Right atrium auricular region (tissue), 2 donors: ENCODE results near the gene PSMD6. TPM values are rescaled to one million over a fixed set of nuclear protein-coding genes. Genes with fewer than 3 reads are reported as not detected.
A peak's percentile ranks its signal among the peaks of the same experiment; 100 is the strongest.

Experiments used
- DNase-seq: peaks from one replicate; pipeline ENCODE4 v3.0.0-alpha.2; 2019; ENCODE audit warnings: low spot score
- H3K27ac ChIP-seq, 2 donors: fragments of 200-600 bp; sonication (generic); 1 replicate in 1 of 2; 2 replicates in 1 of 2; pipeline ENCODE4 v1.5.1; 2016 to 2019
- H3K27me3 ChIP-seq, 2 donors: fragments of 200-600 bp; sonication (generic); one replicate each; pipeline versions ENCODE4 v1.5.1 to v1.6.0; 2017 to 2019
- H3K36me3 ChIP-seq: fragments of 200-600 bp; sonication (generic); one replicate; pipeline ENCODE4 v1.5.1; 2016
- H3K4me1 ChIP-seq, 2 donors: fragments of 200-600 bp; sonication (generic); one replicate each; pipeline versions ENCODE4 v1.5.1 to v1.6.0; 2017 to 2019
- H3K4me3 ChIP-seq, 2 donors: fragments of 200-600 bp; sonication (generic); 1 replicate in 1 of 2; 2 replicates in 1 of 2; pipeline ENCODE4 v1.5.1; 2017 to 2019; ENCODE audit warnings: mild to moderate bottlenecking in 1 of 2, moderate library complexity in 1 of 2
- H3K9me3 ChIP-seq, 2 donors: fragments of 200-600 bp; sonication (generic); one replicate each; pipeline ENCODE4 v1.5.1; 2019
- total RNA-seq, 2 donors: library from RNA; depleted of rRNA; stranded (reverse); fragments of >200 nt; gene quantifications; one replicate each; pipeline ENCODE4 v1.1.0, GENCODE V29; 2016
- TF ChIP-seq, protein P1 (sequence below), 2 donors: fragments of 200-600 bp; sonication (generic); IDR thresholded peaks; one replicate each; pipeline ENCODE4 v1.5.1; 2019; ENCODE audit warnings: antibody characterized with exemption in 2 of 2

PSMD6 gene
- total RNA-seq = 10 to 100 TPM; 48.2 to 74.5 TPM

- H3K36me3 ChIP-seq = peaks cover 36% of the 10 kb centered on the region
These were observed at the start of gene PSMD6 for GRCh38 chr3:64023187-64023860. TSS of gene PSMD6 (minus strand) at chr3:64023494. CDS start at chr3:64023419, 75 bp downstream.

DNA sequence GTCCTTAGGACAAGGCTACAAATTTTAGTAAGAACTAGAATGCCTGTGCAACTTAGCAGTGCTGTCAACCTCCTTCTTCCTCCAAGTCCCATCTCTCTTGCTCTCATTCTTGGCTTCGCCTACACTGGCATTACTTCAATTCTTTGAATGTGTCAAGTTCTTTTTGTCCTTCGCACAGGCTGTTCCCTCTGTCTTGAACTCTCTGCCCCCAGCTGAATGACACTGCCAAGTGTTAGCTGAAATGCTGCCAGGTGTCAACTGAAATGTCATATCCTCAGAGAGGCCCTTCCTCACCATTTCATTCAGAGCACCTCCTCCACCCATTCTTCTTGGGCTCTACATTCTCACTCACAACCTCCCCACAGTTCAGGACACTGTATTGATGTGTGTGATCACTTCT is 48.8 kb upstream of the PSMD6 start:
- TF ChIP-seq, protein P1, sequence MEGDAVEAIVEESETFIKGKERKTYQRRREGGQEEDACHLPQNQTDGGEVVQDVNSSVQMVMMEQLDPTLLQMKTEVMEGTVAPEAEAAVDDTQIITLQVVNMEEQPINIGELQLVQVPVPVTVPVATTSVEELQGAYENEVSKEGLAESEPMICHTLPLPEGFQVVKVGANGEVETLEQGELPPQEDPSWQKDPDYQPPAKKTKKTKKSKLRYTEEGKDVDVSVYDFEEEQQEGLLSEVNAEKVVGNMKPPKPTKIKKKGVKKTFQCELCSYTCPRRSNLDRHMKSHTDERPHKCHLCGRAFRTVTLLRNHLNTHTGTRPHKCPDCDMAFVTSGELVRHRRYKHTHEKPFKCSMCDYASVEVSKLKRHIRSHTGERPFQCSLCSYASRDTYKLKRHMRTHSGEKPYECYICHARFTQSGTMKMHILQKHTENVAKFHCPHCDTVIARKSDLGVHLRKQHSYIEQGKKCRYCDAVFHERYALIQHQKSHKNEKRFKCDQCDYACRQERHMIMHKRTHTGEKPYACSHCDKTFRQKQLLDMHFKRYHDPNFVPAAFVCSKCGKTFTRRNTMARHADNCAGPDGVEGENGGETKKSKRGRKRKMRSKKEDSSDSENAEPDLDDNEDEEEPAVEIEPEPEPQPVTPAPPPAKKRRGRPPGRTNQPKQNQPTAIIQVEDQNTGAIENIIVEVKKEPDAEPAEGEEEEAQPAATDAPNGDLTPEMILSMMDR (IDR thresholded peaks at IDR 0.05) = no peak
- Histone ChIP-seq H3K4me1 (peaks cover 0 to 10% of the 10 kb centered on the region in 2 donors), H3K9me3 (no peaks in the 10 kb centered on the region), H3K4me3 (no peak overlapping the region), H3K27me3 (no peaks in the 10 kb centered on the region), H3K27ac (no peak overlapping the region), H3K36me3 (no peaks in the 10 kb centered on the region)
- no peak for DNase-seq

More at GRCh38 chr3:64023187-64023860, at the start of gene PSMD6:
- H3K27me3 ChIP-seq = no peaks in the 10 kb centered on the region
- peak; percentile 88 for DNase-seq
- peaks cover 0 to 18% of the 10 kb centered on the region in 2 donors for H3K4me1 ChIP-seq
- TF ChIP-seq, protein P1 (IDR thresholded peaks at IDR 0.05) = peak; percentile 99 to 100
- no peaks in the 10 kb centered on the region for H3K9me3 ChIP-seq
- H3K27ac ChIP-seq = peak within 1 kb of the TSS; percentile 84 to 87
- peak within 1 kb of the TSS; percentile 85 to 91 for H3K4me3 ChIP-seq

DNA sequence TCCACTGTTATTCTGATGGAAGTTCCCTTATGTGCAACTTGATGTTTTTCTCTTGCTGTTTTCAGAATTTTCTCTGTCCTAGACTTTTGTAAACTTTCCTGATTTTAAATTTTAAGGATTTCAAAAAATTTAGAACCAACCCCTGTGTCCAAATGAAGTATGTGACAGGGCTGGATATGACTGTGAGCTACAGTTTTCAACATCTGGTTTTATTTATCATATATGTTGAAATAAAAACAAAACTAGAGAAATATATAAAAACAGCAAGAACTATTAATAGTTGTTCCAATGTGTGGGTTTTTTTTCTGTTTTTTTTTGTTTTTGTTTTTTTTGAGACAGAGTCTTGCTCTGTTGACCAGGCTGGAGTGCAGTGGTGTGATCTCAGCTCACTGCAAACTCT is 47.4 kb upstream of the PSMD6 start:
- TF ChIP-seq, protein P1 (IDR thresholded peaks at IDR 0.05) = no peak
- no peak for DNase-seq
- peaks cover 0 to 10% of the 10 kb centered on the region in 2 donors for H3K4me1 ChIP-seq
- H3K27ac ChIP-seq = no peak overlapping the region
- H3K9me3 ChIP-seq = no peaks in the 10 kb centered on the region
- H3K4me3 ChIP-seq = no peak overlapping the region
- no peaks in the 10 kb centered on the region for H3K27me3 ChIP-seq
- no peaks in the 10 kb centered on the region for H3K36me3 ChIP-seq

DNA sequence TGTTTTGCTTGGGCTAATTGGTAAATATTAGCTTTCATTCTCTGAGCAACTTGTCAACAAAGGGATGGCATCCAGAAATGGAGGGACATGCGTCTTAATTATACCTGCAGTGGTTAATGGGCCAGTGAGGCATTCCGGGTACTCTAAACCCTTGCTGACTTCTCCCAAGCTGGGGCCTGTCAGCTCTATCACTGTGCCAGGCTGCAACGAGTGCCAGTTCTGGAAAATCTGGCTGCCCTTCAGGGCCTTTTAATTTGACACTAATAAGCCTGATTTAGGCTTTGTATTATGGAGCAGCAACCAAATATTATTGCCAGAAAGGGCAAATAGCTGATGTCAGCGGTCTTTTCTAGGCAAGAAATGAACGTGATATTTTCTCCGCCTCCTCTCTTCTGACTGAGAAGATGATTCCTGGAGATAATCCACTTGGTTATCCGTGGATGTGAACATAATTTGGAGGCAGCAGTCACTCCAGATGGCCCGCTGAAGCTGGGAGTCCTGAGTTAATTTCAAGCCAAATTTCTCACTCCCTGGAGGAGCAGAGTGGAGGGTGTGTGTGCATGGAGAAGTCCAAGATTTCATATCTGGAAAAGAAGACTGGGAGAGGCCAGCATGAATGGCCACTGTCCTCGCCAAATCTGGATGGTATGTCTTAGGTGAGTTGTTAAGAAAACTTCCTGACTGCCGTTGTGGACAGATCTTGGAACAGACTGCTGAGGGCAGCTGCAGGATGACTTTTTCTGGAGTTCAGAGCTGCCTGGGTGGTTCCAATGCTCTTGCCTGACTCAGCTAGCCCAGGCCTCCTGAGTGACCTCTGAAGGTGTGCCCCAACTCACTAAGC is 44.4 kb upstream of the PSMD6 start:
- Histone ChIP-seq H3K36me3 (no peaks in the 10 kb centered on the region), H3K27me3 (no peaks in the 10 kb centered on the region), H3K4me1 (peaks cover 0 to 15% of the 10 kb centered on the region in 2 donors), H3K4me3 (no peak overlapping the region), H3K9me3 (no peaks in the 10 kb centered on the region), H3K27ac (no peak overlapping the region)
- no peak for DNase-seq
- TF ChIP-seq, protein P1 (IDR thresholded peaks at IDR 0.05) = no peak

- no peaks in the 10 kb centered on the region for H3K9me3 ChIP-seq
- DNase-seq = no peak
- TF ChIP-seq, protein P1 (IDR thresholded peaks at IDR 0.05) = no peak
These were observed 41.5 kb upstream of the PSMD6 start for GRCh38 chr3:64064804-64065203.

More at GRCh38 chr3:64064804-64065203, 41.5 kb upstream of the PSMD6 start:
- H3K27me3 ChIP-seq = no peaks in the 10 kb centered on the region
- peaks cover 0 to 17% of the 10 kb centered on the region in 2 donors for H3K4me1 ChIP-seq
- no peak overlapping the region for H3K27ac ChIP-seq
- no peak overlapping the region for H3K4me3 ChIP-seq
- no peaks in the 10 kb centered on the region for H3K36me3 ChIP-seq
